Lower leg skin (tissue), 3 donors: ENCODE data around the gene OR51E1.

Source experiments
- CTCF ChIP-seq, 3 donors: fragments of 450-650 bp; IDR thresholded peaks; one replicate each; pipeline ENCODE4 v1.5.1; 2016; ENCODE audit warnings: antibody characterized with exemption in 3 of 3, mild to moderate bottlenecking in 3 of 3, moderate library complexity in 2 of 3
- POLR2A ChIP-seq, 2 donors: fragments of 450-650 bp; IDR thresholded peaks; one replicate each; pipeline ENCODE4 v1.6.1; 2016 to 2017; ENCODE audit warnings: antibody characterized with exemption in 2 of 2, mild to moderate bottlenecking in 1 of 2, moderate library complexity in 1 of 2

DNA sequence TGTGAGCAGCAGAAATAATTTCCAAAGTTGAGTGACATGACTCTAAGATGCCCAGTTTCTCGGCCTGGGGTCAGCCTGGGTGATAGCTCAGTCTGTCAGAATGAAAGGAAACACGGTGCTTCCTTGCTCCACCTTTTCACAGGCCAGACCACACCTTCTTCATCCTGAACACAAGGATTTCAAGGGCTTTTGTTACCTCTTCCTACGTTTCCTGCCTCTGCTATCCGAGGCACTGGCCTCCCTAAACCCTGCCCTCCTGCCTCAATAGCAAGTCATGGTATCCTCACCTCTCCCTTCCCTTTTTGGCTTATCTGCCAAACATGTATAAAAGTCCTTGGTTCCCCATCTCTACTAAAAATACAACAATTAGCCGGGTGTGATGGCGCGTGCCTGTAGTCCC, 1.7 kb upstream of the OR51E1 start:
- TF ChIP-seq CTCF (IDR thresholded peaks at IDR 0.05) (no peak), POLR2A (IDR thresholded peaks at IDR 0.05) (no peak)
